SK-N-SH treated with all-trans-retinoic acid at 6 μM for 48 hours (cell line): Measurements from ENCODE around the gene PRMT7.

Experiments used
- BACH2 ChIP-seq: fragments of 250-450 bp; sonication (Bioruptor Pico); IDR thresholded peaks from 2 replicates; pipeline ENCODE4 v1.9.0; 2021; ENCODE audit warnings: mild to moderate bottlenecking, borderline replicate concordance
- CREB5 ChIP-seq: fragments of 250-450 bp; sonication (Bioruptor Pico); IDR thresholded peaks from 2 replicates; pipeline ENCODE4 v1.5.1; 2020; ENCODE audit warnings: low read depth, mild to moderate bottlenecking, moderate library complexity
- CSRNP3 ChIP-seq: fragments of 250-450 bp; sonication (Bioruptor Pico); IDR thresholded peaks from 2 replicates; pipeline ENCODE4 v1.5.1; 2021; ENCODE audit warnings: mild to moderate bottlenecking, moderate library complexity
- ESRRG ChIP-seq: fragments of 250-450 bp; sonication (Bioruptor Pico); IDR thresholded peaks from 2 replicates; pipeline ENCODE4 v1.6.1; 2021; ENCODE audit warnings: mild to moderate bottlenecking
- ISL1 ChIP-seq: fragments of 250-450 bp; sonication (Bioruptor Pico); IDR thresholded peaks from 2 replicates; pipeline ENCODE4 v2.1.2; 2022; ENCODE audit warnings: mild to moderate bottlenecking, moderate library complexity
- OSR1 ChIP-seq: fragments of 250-450 bp; sonication (Bioruptor Pico); IDR thresholded peaks from 2 replicates; pipeline ENCODE4 v1.8.0; 2022; ENCODE audit warnings: moderate library complexity, mild to moderate bottlenecking, inconsistent platforms
- PATZ1 ChIP-seq: fragments of 250-450 bp; sonication (Bioruptor Pico); IDR thresholded peaks from 2 replicates; pipeline ENCODE4 v1.8.0; 2020; ENCODE audit warnings: mild to moderate bottlenecking, moderate library complexity, borderline replicate concordance
- PPARA ChIP-seq: fragments of 250-450 bp; sonication (Bioruptor Pico); IDR thresholded peaks from 2 replicates; pipeline ENCODE4 v1.5.0; 2020; ENCODE audit warnings: mild to moderate bottlenecking, borderline replicate concordance
- RARB ChIP-seq: fragments of 250-450 bp; sonication (Bioruptor Pico); IDR thresholded peaks from 2 replicates; pipeline ENCODE4 v1.8.0; 2021; ENCODE audit warnings: mild to moderate bottlenecking, moderate library complexity
- TCF4 ChIP-seq: fragments of 250-450 bp; sonication (Bioruptor Pico); IDR thresholded peaks from 2 replicates; pipeline ENCODE4 v1.8.0; 2021; ENCODE audit warnings: mild to moderate bottlenecking, moderate library complexity, borderline replicate concordance
- TOX ChIP-seq: fragments of 250-450 bp; sonication (Bioruptor Pico); IDR thresholded peaks from 2 replicates; pipeline ENCODE4 v1.8.0; 2021; ENCODE audit warnings: mild to moderate bottlenecking, moderate library complexity, borderline replicate concordance
- TSHZ2 ChIP-seq: fragments of 250-450 bp; sonication (Bioruptor Pico); IDR thresholded peaks from 2 replicates; pipeline ENCODE4 v1.5.0; 2020; ENCODE audit warnings: mild to moderate bottlenecking, moderate library complexity
- ZC3H10 ChIP-seq: fragments of 250-450 bp; sonication (Bioruptor Pico); IDR thresholded peaks from 2 replicates; pipeline ENCODE4 v1.5.1; 2021; ENCODE audit warnings: mild to moderate bottlenecking, moderate library complexity
- ZFP30 ChIP-seq: fragments of 450-650 bp; formaldehyde crosslinking; IDR thresholded peaks from 2 replicates; pipeline ENCODE4 v1.5.0; 2022; ENCODE audit warnings: mild to moderate bottlenecking, moderate library complexity

GRCh38 chr16:68360547-68360946, 49.7 kb downstream of the PRMT7 start:
- no peak for TF ChIP-seq PPARA
- TF ChIP-seq TOX (CRISPR knock-in tag): no peak
- TF ChIP-seq RARB (CRISPR knock-in tag): no peak
- TF ChIP-seq CREB5 (CRISPR knock-in tag): no peak
- TF ChIP-seq ZC3H10 (CRISPR knock-in tag): no peak
- TF ChIP-seq TSHZ2 (CRISPR knock-in tag): no peak
- TF ChIP-seq BACH2: no peak
- no peak for TF ChIP-seq TCF4 (CRISPR knock-in tag)
- TF ChIP-seq ESRRG (CRISPR knock-in tag): no peak
- no peak for TF ChIP-seq PATZ1
- TF ChIP-seq ZFP30 (CRISPR knock-in tag): no peak
- TF ChIP-seq CSRNP3 (CRISPR knock-in tag): no peak
- TF ChIP-seq OSR1: no peak
- no peak for TF ChIP-seq ISL1 (CRISPR knock-in tag)
